NB4 (cell line): Measurements from ENCODE around the gene BORCS5.
"Not testable (repeated sequence)": the region's sequence is repeated elsewhere in the genome, so short reads cannot be mapped to it uniquely, and the experiment has no call there.

Experiments
- DNase-seq: peaks from one replicate; pipeline ENCODE4 v3.0.0; 2010; ENCODE audit warnings: low read depth
- H3K4me3 ChIP-seq: one replicate; pipeline ENCODE4 v1.5.1; 2011; ENCODE audit warnings: mild to moderate bottlenecking, low read depth, low read length, moderate library complexity
- MAX ChIP-seq: IDR thresholded peaks from 2 replicates; pipeline ENCODE4 v1.6.1; 2011; ENCODE audit warnings: low read depth, low read length
- MYC ChIP-seq: IDR thresholded peaks from 2 replicates; pipeline ENCODE4 v1.6.1; 2011; ENCODE audit warnings: low read depth, low read length
- POLR2A ChIP-seq: IDR thresholded peaks from 2 replicates; pipeline ENCODE4 v1.6.1; 2011; ENCODE audit warnings: mild to moderate bottlenecking; ENCODE audit not compliant: insufficient read length; ENCODE audit errors: extremely low read depth
- TF ChIP-seq, protein P1 (sequence below): IDR thresholded peaks from one replicate; pipeline ENCODE4 v1.5.1; 2012; ENCODE audit warnings: low read depth, low read length

The BORCS5 gene

GRCh38 chr12:12468575-12468974 is 111.7 kb downstream of the BORCS5 start:
- TF ChIP-seq, protein P1, sequence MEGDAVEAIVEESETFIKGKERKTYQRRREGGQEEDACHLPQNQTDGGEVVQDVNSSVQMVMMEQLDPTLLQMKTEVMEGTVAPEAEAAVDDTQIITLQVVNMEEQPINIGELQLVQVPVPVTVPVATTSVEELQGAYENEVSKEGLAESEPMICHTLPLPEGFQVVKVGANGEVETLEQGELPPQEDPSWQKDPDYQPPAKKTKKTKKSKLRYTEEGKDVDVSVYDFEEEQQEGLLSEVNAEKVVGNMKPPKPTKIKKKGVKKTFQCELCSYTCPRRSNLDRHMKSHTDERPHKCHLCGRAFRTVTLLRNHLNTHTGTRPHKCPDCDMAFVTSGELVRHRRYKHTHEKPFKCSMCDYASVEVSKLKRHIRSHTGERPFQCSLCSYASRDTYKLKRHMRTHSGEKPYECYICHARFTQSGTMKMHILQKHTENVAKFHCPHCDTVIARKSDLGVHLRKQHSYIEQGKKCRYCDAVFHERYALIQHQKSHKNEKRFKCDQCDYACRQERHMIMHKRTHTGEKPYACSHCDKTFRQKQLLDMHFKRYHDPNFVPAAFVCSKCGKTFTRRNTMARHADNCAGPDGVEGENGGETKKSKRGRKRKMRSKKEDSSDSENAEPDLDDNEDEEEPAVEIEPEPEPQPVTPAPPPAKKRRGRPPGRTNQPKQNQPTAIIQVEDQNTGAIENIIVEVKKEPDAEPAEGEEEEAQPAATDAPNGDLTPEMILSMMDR = no peak
- TF ChIP-seq MAX = no peak
- no peak for TF ChIP-seq MYC
- TF ChIP-seq POLR2A = no peak
- H3K4me3 ChIP-seq = no peak overlapping the region
- DNase-seq = no peak

DNA sequence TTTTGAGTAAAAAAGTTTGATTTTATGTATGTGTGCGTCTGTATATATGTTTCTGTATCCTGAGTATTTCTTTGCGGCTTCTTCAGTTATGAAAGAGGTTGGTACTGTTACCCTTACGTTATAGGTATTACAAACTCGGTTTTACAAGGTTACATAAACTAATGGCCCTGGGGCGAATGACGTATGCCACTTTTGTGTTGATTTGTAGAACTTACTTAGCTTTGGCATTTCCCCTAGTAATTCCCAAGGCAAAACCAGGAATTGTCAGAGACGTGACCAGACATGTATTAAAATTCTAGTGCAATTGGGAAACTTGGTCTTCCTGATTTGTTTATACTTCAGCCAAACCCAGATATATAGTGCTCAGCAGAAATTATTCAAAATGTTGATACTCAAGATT is 112.5 kb downstream of the BORCS5 start:
- no peak overlapping the region for H3K4me3 ChIP-seq
- TF ChIP-seq, protein P1 = no peak
- TF ChIP-seq MAX (no peak), MYC (no peak), POLR2A (no peak)
- no peak for DNase-seq

GRCh38 chr12:12470751-12471306 is 114.0 kb downstream of the BORCS5 start:
- no peak for TF ChIP-seq MAX
- TF ChIP-seq, protein P1 = no peak
- no peak for TF ChIP-seq POLR2A
- no peak for TF ChIP-seq MYC
- H3K4me3 ChIP-seq = no peak overlapping the region
- no peak for DNase-seq

- not testable (repeated sequence) for H3K4me3 ChIP-seq, DNase-seq
Observed at GRCh38 chr12:12471982-12472961, 115.4 kb downstream of the BORCS5 start.

GRCh38 chr12:12473223-12473622 is 116.3 kb downstream of the BORCS5 start:
- TF ChIP-seq MAX (no peak), POLR2A (no peak), MYC (no peak)
- TF ChIP-seq, protein P1 = no peak
- DNase-seq = no peak

GRCh38 chr12:12474471-12474928 is 117.6 kb downstream of the BORCS5 start:
- no peak for DNase-seq
- no peak overlapping the region for H3K4me3 ChIP-seq
- no peak for TF ChIP-seq MYC
- TF ChIP-seq MAX = no peak
- TF ChIP-seq POLR2A = no peak
- TF ChIP-seq, protein P1 = no peak

More at GRCh38 chr12:12473223-12473622, 116.3 kb downstream of the BORCS5 start:
- H3K4me3 ChIP-seq = no peak overlapping the region
